ENCODE measurements around the gene PRKAB2.
A peak's percentile ranks its signal among the peaks of the same experiment; 100 is the strongest.
"Not testable (repeated sequence)": the region's sequence is repeated elsewhere in the genome, so short reads cannot be mapped to it uniquely, and the experiment has no call there.

Gene PRKAB2

DNA sequence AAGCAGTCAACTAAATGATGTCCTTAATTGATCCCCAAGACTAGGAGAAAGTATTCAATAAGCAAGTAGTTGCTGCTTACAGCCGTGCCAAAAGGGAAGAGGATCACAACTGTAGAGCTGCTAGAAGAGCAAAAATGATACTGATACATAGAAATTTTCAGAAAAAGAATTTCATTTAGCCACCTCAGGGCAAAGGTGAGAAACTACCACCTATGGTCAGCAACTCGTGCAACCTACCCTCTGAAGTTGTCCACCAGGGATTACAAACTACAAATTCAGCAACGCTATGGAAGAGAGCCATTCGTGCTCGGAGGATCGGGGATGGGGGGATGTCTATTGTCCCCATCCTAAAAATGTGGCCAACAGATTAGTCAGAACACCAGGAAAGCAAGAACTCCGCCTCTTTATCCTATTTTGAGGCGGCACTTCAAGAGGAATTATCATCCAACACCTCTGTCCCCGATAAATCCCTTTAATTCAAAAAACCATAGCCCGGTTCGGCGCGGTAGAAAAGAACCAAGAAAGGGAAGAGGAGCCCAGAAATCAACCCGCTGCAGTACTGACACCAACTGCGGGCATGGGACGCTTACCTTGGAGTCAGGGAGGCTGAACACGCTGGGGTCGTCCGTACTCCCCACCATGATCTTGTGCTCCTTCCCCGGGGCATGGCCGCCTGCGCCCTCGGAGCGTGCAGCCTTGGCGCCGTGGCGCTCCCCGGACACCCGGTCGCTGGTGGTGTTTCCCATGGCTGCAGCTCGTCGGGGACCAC lies 687 bp downstream of the PRKAB2 start:
- DNase-seq (ENCODE audit: low spot score): peak; percentile 17

DNA sequence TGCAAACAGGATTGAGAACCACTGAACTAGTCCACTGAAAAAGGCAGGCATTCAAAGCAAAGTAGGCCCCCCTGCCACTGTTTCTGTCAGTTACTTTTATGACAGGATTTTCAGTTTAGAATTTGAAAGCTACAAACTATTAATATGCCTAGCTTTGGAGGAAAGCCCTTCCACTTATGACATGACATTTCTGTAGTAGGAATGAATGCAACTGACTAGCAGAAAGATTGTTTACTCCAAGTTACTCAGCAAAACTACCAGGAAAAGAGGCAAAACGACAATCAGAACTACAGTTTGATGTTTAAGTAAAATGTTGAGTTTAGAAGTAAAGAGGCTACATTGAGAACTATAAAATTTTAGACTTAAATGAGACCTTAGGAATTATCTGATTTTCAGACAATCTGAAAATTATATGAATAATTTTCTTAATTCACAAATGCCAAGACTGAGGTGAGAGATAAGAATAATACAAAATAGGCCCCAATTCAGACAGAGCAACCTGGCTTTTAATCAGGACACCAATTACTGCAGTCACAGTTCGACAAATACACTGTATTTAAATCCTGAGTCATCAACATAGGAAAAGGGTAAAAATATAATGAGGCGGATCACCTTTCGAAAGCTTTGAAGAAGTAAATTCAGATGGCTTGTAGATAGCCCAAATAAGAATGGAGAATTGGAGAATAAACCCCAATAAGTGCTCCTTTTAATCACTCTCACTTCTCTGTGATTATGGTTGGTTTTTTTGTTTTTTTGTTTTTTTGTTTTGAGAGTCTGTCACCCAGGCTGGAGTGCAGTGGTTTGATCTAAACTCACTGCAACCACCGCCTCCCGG lies 2.2 kb downstream of the PRKAB2 start:
- no peak for DNase-seq (ENCODE audit: low spot score)

DNA sequence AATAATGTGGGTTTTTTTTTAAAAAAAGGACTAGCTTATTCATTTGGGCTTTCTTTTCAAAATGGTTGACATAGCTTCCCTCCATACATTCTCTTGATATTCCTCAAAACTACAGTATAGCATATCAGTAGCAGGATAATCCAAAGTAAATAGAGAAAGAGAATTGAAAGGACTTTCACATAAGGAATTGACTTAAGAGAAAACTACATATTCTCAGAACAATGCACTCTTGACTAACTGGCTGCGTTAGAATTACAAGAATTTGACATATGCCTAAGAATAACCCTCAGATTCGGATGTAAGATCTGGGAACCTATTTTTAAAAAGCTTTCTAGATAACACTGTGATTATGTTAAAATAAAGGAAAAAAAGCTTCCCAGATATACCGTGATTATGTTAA lies 3.1 kb downstream of the PRKAB2 start:
- no peak for DNase-seq (ENCODE audit: low spot score)

DNA sequence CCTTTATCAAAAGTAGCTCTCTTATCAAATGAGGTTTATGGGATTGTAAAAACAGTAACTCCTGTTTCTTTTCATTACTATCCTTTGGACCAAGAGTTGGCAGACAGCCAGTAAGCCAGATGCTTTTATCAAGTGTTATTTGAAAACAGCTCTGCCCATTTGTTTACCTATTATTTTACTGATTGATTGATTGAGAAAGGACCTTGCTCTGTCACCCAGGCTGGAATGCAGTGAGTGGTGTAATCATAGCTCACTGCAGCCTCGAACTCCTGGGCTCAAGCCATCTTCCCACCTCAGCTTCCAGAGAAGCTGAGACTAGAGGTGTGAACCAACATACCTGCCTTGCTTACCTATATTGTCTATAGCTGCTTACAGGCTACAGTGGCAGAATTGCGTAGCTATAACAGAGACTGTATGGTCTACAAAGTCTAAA lies 3.6 kb downstream of the PRKAB2 start:
- DNase-seq (ENCODE audit: low spot score): no peak

GRCh38 chr1:147167365-147167764 lies 4.9 kb downstream of the PRKAB2 start:
- DNase-seq (ENCODE audit: low spot score): no peak

- DNase-seq (ENCODE audit: low spot score): no peak
These were observed 9.3 kb downstream of the PRKAB2 start for GRCh38 chr1:147163019-147163418.

GRCh38 chr1:147162093-147162492 lies 10.2 kb downstream of the PRKAB2 start:
- no peak for DNase-seq (ENCODE audit: low spot score)

GRCh38 chr1:147157116-147157515 lies 15.2 kb downstream of the PRKAB2 start:
- not testable (repeated sequence) for DNase-seq (ENCODE audit: low spot score)

DNA sequence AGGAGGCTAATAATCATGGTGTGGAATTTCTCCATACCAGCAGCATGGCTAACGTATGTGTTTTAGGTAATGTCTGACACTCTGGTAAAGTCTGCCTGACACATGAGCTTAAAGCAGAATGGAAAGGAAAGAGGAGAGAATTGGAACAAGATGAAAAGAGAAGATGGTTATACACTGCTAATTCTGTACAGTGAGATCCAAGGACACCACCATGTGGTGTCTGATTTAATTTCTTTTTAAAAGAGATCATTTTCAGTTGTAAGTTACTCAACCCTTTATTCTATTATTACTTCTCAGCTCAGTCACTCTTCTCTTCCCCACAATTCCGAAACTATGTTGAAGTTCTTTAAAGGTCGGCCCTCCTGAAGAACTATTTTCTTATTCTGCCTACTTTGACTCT lies 15.6 kb downstream of the PRKAB2 start:
- DNase-seq (ENCODE audit: low spot score): no peak

DNA sequence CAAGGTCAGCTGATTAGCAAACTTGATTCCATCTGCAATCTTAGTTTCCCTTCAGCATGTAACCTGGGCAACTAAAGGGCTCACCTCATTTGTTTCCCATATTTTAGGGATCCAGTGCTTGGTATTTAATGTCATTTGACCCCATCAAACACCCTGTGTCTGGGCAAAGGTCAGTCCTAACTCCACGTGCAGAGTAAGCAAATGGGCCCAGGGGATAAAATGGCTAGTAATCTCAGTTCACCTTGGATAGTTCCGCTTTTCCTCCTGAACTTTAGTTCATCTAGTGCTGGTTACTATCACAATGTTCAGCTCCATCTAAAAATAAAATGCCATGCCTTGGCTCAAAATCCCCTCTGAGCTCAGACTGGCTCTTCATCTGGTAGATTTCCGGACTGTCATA lies 19.5 kb downstream of the PRKAB2 start:
- DNase-seq (ENCODE audit: low spot score): no peak

DNA sequence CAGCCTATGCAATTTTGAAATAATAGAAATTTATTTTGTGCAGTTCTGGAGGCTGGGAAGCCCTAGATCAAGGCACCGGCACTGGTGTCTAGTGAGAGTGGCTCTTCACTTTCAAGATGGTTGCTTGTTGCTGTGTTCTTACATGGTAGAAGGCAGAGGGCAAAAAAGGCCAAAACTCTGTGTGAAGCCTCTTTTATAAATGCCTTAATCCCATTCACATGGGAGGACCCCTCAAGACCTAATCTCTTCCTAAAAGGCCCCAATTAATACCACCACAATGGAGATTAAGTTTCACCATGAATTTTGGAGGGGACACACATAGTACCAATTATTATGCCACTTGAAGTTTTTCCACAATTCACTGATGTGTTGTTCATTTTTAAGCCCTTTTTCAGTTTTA lies 21.0 kb downstream of the PRKAB2 start:
- DNase-seq (ENCODE audit: low spot score): no peak

- no peak for DNase-seq (ENCODE audit: low spot score)
These were observed 29.4 kb downstream of the PRKAB2 start for GRCh38 chr1:147142886-147143285.

- not testable (repeated sequence) for DNase-seq (ENCODE audit: low spot score)
These were observed 41.5 kb downstream of the PRKAB2 start for GRCh38 chr1:147130721-147131120.

DNA sequence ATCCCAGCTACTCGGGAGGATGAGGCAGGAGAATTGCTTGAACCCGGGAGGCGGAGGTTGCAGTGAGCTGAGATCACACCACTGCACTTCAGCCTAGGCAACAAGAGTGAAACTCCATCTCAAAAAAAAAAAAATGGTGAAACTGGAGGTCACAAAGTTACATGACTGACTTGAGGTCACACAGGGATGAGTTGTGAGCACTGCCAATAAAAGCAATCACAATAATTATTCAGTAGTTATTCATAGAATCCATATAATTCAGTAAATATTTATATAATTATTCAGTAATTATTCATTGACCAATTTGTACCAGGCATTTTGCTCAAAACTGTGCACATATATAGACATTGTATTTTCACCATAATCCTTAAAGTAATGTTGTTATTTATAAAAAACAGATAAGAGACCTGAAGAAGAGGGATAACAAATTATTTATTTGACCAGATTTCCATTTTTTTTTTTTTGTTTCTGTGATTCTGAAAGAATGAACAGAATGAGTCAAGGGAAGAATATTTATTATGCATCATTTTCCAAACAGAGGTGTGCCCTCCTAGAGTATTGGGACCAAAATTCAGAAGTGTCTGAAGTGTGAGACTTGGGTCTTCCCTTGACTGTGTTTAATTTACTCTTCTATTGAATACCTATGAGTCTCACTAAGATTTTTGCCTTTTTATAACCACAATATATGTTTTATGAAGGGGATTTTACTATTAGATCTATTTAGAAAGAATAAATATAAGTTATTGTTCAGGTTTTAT lies 43.0 kb downstream of the PRKAB2 start:
- no peak for DNase-seq (ENCODE audit: low spot score)

GRCh38 chr1:147124266-147124665 lies 48.0 kb downstream of the PRKAB2 start:
- DNase-seq (ENCODE audit: low spot score): peak; percentile 14

GRCh38 chr1:147117109-147117508 lies 55.2 kb downstream of the PRKAB2 start:
- no peak for DNase-seq (ENCODE audit: low spot score)

- no peak for DNase-seq (ENCODE audit: low spot score)
These were observed 56.8 kb downstream of the PRKAB2 start for GRCh38 chr1:147115496-147115895.

DNA sequence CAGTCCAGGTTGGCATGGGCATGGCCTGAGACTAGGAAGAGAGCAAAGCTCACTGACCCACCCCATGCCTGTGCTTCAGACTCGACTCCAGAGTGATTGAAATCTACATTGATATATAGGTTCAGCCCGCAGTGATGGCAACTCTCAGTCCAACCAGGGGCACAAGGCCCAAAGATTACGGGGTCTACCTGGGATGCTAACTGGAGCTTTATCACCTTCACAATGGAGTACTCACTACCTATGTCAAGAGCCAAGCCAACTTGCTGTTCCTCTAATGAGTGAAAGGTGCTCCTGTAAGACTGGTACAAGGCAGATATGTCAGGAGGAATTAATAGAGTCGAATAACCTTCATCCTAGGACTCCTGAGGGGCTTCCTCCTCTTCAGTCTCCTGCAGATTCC lies 57.2 kb downstream of the PRKAB2 start:
- DNase-seq (ENCODE audit: low spot score): not testable (repeated sequence)

GRCh38 chr1:147114353-147114752 lies 57.9 kb downstream of the PRKAB2 start:
- DNase-seq (ENCODE audit: low spot score): not testable (repeated sequence)

- no peak for DNase-seq (ENCODE audit: low spot score)
These were observed 60.7 kb downstream of the PRKAB2 start for GRCh38 chr1:147111381-147112130.

DNA sequence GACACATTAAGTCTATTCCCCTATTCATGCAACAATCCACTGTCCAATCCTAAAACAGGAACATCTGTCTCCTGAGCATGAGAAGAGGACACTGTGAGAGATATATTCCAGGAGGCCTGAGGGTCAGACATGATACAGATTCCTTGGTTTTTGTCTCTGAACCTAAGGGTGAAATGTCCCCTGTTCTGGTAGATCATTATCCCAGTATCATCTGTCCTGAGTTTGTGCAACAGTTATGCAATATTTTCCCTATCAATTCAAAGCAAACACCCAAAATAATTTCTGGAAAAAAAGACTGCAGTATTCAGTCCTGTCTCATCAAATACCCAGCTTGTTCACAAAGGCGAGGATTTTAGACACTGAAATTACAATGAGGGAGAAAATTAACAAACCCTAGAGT lies 61.4 kb downstream of the PRKAB2 start:
- no peak for DNase-seq (ENCODE audit: low spot score)

DNA sequence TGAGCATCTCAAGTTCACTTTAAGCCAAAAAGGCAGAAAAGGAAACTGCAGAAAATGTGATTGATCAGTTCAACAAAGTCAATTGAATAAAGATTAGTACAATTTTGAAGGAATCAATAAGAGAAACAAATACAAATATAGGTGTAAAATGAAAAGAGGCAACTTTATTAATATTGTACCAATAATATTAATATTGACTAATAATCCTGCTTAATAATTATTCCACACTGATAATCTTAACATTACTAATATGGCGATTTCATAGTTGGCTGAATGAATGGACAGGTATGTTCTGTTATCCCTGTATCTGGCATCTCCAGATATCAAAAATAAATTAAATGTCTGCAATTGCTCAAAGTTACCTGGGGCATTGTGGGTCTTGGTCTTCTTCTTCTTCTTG lies 61.8 kb downstream of the PRKAB2 start:
- DNase-seq (ENCODE audit: low spot score): no peak

All from iPS-NIHi11 (cell line).